Pons (tissue), 1 donor: ENCODE measurements around the gene HOXC13.

ENCODE experiments used
- DNase-seq: peaks from one replicate; pipeline ENCODE4 v3.0.0-alpha.2; 2016; ENCODE audit warnings: low spot score

The HOXC13 gene

DNA sequence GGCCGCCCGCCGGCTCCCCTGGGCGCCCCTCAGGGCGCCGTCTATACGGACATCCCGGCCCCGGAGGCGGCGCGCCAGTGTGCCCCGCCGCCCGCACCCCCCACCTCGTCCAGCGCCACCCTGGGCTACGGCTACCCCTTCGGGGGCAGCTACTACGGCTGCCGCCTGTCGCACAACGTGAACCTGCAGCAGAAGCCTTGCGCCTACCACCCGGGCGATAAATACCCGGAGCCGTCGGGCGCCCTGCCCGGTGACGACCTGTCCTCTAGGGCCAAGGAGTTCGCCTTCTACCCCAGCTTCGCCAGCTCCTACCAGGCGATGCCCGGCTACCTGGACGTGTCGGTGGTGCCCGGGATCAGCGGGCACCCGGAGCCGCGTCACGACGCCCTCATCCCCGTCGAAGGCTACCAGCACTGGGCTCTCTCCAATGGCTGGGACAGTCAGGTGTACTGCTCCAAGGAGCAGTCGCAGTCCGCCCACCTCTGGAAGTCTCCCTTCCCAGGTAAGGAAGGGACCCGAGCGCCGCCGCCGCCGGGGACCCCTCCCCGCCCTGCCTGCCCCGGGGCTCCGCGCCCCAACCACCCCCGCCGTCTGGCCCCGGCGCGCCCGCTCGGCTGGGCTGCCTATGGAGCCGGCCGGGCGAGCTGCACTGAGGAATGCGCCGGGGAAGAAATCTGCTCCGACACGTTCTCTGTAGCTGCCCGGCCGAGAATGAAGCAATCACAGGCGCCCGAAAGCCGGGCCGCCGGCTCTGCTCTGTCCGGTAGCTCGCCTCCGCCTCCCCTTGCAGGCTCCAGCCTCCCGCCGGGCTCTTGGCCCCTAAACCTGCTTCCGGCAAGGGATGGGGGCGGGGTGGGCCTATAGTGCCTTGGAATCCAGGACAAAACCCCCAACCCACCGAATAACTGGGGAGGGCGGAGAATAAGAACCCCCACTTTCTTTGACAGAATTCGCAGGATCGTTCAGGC lies 794 bp downstream of the HOXC13 start:
- no peak for DNase-seq

DNA sequence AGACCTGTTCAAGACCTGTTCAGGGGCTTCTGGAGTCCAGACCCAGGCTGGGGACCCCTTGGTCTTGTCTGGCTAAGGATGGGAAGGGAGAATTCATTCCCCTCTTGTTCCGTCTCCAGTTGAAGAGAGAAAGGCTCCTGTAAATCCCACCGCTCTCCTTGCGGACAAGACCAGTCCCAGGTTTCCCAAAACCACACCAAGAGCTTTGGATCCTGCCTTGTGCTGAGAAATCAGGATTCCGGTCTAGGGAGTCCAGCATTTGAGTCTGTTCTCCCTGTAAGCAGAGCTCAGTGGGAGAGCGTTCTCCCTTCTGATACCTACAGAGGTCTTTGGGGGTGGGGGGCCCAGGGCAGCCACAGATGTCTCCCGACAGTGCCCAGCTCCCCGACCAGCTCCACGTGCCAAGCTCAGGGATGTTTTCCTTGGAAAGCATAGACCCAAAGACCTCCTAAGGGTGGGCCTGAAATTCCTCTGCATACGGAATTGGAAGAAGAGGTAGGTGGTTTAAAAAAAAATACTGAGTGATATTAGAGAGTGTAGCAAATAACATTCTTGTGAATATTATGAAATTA lies 1.9 kb downstream of the HOXC13 start:
- no peak for DNase-seq

DNA sequence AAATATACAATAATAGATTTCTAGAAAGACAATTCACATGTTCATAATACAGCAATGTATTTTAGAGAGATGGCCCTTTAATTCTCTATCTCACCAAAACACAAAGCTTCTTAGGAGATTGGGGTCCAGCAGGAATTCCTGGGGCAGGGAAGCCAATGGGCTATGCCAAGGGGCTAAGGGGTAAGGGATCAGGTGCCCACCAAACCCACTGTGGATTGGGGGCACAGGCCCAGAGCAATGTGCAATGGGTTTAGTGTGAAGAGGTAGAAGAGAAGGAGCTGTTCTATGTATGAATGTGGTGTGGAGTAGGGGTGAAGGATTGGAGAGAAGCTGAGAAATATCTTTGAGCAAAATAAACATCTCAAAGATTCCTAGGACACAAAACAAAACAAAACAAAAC lies 2.6 kb downstream of the HOXC13 start:
- DNase-seq: no peak

DNA sequence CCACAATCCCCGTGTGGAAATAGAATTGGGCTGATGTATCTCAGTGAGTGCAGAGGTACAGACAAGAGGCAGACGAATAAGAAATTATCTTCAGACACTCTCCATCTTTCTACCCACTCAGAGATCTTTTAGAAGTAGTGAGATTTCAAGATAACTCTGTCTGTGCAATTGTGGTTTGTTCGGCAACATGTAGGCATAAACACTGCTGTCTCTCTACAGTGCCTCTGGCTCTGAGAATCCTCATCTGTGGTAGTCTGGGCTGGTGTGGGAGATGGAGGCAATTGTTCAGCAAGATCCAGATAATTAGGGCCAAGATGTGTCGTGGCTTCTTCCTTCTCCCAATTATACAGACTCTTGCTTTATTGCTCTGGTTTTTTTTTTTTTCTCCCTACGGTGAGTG lies 3.1 kb downstream of the HOXC13 start:
- no peak for DNase-seq

DNA sequence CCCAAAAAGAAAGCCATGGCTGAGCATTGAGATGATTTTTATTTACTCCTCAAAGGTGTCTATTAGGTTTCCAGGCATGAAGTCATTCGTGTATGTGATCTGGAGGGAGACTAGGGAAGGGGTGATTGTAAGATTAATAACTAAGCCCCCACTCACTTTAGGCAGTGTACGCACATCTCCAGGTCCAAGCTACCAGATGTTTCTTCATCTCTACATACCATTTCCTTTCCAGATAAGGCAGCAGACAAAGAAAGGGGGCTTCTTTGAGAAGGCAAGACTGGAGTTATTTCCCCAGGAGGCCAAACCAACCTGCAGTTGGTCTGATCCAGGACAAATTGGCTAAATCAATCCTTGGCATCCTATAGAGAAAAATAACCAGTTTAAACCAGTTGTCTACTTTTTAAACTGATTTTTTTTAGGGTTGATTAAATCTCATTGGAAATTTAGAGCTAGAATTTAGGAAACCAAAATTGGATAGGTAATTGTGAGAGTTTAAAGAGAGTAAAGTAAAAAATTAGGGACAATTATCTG lies 3.9 kb downstream of the HOXC13 start:
- no peak for DNase-seq

DNA sequence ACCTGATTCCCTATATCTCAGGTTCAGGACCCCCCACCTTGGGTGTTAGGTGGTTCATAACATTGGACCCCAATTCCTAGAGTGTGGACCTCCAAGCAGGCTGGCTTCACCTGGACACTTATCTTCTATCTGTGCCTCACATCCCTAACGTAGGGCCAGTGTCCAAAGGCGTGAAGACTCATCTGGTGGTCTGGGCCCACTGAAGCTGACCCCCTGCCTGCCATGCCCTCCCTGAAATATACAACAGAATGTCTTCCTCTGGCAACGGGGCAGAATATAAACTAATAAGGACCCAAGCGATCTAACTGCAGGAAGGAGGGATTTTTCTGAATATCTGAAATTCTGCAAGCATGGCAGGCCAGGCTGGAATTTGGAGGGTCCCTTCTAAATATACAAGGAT lies 5.6 kb downstream of the HOXC13 start:
- no peak for DNase-seq

DNA sequence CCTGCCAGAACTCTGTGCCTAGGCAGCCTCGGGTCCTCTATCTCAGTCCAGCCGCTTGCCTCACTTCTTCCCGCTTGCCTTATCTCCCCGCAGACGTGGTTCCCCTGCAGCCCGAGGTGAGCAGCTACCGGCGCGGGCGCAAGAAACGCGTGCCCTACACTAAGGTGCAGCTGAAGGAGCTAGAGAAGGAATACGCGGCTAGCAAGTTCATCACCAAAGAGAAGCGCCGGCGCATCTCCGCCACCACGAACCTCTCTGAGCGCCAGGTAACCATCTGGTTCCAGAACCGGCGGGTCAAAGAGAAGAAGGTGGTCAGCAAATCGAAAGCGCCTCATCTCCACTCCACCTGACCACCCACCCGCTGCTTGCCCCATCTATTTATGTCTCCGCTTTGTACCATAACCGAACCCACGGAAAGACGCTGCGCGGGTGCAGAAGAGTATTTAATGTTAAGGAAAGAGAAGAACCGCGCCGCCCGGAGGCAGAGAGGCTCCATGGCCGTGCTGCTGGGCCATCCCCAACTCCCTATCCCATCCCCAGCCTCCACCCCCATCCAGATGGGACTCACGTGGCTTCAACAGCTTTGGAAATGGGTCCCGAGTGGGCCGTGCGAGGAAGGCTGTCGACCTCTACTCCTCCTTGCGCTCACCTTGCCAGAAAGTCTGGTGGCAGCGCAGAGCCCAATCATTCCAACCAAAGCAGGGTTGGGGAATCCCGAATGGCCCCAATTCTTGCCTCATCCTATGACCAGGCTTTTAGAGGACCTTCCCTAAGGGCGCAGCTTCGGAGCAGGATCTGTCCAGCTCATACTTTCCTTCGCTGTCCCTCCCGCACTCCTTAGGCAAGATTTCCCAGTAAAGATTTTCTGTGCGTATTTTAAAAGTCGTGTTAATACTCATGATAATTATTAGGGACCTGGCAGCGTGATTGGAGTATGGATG lies 6.5 kb downstream of the HOXC13 start:
- no peak for DNase-seq

DNA sequence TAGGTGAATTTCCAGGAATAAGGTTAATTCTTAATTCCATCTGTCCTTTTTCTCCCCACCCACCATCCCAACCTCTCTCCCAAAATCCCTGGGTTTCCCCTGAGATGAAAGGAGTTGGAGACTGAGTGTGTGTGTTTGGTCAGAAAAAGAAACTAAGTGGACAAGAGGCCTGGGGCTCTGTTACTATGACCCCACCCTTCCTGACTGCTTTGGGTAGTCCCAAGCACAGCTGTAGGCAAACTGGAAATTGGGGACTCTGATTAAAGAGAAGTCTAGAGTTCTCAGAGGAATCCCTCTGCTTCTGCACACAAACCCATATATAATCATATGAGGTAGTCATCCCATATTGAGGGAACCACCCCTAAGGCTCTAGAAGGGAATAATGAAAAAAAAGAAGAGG lies 9.1 kb downstream of the HOXC13 start:
- no peak for DNase-seq

DNA sequence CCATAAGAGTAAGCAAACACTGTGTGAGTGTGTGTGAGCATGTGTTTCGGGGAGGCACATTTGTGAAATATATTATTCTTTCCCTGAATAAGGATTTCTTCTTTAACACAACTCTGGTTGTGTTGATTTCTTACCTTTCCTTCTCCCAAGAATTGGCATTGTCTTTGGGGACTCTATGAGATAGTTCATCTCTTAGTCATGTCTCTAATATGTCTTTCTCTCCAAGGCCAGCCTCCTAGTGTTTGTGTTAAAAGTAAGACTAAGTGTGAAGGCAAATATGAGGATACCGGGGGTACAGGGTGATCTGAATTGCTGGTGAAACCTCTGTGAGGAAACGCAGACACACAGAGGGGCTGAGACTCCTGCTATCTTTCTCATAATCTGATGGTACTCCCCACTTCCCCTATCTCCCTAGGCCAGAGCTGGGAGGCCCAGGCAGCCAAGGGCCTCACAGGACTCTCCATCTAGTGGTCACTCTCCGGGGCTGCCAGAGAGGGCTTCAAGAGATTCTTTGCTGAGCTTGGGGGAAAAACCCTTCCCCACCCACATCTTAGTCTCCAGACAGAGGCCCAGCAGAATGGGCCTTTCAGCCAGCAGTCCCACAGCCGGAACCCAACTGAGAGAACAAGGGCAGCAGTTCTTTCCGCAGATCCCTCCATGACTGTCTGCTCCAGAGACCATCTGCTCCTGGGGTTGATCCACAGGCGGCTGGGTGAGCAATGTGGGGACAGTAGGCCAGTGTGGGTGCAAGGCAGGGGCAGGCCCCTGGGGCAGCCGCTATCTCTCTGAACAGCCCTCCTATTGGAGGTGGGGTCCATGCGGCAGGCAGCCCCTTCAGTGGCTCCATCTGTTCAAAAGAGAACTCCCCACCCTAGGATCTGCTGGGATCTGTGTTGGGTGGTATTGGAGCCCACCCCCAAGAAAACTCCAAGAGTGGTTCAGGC lies 10.3 kb downstream of the HOXC13 start:
- DNase-seq: no peak

DNA sequence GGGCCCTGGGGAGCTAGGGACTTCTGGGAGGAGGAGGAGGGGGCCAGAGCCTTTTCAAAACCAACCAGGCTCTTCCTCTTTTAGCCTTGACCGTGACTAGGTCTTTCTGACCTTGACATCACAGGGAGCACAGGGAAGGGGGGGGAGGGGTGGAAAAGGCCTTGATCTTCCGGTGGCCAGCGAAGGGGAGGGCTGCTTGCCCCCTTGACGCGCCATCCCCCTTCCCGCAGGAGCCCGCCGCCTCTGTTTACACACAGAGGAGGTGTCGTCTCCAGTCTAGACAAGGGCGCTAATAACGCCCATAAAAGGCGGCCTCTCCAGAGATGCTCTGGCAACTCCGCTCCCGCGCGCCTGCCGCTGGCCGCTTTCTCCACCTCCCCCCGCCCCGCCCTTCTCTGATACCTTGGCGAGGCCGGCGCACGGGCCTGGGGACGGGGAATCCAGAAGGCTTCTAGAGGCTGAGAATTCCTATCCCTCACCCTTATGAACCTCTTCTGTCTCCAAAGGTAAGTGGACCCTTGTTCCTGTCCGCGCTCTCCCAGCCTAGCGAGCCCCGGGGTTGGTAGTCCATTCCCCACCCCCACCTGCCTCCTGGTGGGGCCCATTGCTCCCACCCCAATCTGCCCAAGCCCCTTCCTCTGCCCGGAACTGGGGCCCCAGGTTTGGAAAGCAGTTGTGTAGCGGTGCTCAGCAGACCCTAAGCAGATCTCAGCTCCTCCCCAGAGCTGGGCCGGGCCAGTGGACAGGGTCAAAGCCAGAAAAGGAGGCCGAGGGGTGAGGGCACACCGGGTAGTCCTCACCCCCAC lies 11.2 kb downstream of the HOXC13 start:
- no peak for DNase-seq

DNA sequence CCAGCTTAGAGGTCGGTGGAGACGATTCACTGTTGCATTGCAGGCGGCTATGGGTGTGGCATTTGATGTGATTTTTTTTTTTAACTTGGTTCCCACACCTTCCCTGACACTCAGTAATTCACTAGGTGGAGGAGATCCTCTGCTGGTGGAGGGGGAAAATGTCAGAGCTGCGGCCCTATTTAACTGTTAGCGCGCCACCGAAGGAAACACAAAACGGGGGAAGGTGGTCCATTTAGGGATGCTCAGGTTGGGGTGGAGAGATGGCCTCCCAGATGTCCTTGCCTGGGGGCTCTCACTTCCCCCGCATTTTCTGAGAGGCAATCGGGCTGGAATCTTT lies 11.8 kb downstream of the HOXC13 start:
- no peak for DNase-seq

DNA sequence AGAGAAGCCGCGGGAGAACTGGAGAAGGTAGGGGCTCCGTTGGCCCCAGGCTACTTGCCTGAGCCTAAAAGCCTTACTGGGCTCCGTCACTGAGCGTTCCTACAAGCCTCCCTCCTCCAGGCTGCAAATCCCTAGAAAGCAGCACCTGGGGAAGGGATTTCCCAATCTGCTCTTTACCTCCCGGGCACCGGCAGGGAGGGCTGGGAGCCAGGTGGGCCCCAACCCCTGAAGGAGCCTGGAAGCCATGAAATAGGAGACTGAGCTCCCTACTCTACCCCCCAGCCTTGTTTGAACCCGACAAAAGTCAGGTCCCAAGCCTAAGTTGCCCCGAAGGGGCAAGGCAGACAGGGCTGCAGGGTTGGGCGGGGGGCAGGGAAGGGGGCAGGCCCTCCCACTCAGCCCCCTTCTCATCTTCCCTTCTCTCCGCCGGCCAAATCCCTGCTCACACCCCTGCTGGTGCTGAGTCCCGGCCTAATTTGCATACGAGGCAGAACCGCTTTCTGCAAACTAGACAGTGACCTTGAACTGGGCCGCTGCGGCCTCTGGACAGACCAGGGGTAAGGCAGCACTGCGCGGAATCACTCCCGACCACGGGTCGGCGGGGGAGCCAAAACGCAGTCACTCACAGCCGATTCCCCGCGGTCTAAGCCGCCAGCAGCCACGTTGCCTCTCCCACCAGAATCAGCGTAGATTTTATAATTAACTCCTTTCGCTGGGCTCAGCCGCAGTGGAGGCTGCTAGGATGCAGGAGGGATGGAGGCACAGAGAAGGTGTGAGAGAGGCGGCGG lies 12.4 kb downstream of the HOXC13 start:
- DNase-seq: no peak

DNA sequence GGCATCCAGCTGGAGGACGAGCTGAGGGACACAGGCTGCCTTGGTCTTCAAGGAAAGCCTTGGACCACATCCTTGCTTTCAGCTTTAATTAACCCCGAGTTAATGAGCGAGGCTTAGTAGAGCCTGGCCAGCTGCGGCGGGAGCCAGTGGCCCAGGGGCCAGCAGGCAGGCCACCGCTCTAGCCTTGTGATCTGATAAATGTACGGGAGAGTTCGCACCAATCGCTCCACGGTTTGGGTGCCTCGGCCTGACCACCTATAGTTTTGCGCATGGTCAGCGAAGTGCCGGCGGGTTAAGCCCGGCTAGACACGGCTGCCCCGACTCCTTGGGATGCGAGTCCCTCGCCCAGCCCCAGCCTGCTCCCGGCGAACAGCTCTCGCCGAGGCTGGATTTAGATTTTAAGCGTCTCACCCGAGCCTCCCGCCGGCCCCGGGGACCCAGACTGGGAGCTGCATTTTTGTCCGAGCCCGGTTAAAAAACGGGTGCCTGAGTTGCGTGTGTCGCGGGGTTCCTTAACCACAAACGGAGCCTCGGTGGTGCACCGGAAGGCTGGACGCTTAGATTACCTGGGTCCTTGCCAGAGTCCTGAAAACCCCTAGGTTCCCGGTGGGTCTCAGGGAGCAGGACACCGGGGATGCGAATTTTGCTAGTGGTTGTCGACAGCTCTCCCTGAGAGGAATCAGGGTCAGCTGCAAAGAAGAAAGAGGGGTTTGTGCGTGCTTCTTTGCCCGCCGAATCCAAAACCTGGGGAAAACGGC lies 13.1 kb downstream of the HOXC13 start:
- DNase-seq: no peak

DNA sequence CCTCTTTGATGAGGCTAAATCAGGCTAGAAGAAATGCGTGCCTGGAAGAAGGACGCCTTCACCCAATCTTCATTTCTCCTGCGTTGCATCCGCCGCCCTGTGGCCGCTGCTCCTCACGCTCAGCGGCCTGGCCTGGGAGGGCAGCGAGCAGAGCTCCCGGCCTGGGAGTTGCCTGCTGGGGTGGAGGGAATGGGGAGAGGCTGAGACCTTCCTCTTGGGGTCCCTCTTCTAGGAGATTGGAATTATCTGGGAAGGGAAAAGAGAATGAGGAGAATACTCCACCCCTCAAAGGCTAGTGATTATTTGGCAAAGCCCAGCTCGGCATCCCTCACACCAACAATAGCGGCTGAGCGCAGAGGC lies 13.7 kb downstream of the HOXC13 start:
- DNase-seq: no peak

DNA sequence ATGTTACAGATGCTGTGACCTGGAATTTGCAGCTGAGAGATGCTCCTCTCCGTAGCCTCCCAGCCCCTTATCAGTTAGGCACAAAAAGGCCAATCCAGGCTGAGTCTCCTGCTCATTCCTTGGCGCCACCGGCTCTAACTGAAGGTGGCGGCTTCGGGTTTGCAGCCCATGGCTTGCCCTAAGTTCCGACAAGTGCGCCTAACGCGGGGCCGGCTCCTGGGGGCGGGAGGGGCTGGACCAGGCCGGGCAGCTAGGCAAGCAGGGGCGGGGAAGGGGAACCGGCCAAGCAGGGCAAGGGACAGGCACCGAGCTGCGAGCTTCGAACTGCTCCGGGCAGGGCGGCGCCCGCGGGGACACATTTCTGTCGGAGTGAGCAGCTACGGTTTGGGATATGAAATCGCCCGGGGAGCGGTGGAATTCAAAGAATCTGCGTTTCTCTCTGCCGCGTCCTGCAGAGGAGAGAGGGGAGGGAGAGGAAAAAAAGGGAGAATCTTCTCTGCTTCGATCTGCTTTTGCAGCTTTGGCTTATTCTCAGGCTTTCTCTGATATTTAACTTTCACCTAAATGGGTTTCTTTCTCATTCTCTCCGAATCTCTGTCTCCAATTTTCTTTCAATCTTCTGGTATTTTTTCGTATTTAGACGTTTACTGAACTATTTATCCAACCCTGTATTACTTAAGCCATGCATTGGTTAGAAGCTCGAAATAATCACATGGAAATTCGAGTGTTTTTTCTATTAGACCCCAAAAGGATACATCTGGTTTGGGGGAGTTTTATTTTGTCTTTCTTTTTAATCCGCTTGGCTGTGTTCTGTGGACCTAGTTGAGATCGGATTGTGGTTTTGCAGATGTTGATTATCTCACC lies 14.5 kb downstream of the HOXC13 start:
- no peak for DNase-seq

DNA sequence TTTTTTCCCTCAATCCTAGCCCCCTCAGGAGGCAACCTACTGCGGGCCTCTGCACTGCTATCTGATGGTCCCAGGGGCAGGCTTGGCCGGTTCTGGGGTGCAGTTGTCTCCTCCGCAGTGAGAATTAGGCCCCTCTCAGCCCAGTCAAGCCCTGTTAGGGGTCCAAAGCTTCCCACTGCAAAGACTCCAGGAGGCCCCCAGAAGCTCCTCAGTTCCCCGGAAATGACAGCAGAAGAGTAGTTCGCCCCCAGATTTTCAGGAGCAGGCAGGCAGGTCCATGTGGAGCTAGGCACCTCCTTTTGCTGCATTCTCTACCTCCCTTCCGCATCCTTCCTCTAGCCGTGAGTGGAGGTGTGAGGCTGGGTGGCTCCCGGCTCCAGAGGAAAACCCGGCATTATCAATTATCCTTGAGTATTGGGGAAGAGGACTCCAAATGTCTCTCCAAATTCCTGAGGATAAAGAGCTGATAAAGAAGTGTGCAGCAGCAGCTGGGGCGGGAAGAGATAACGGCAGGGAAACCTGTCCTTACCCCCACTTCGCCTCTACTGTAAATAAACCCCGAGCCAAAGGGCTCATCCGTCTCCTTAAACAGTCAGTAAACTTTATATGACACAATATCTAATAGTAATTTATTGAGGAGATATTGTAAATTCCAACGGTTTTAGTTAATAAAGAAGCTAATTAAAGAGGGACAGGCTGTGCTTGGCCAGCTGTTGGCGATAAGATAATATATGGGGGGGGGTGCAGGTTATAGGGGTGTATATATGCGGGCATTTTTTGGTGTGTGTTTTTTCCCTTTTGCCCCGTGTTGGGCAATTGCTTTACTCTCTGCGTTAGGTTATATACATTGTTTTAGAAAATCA lies 15.4 kb downstream of the HOXC13 start:
- DNase-seq: no peak

DNA sequence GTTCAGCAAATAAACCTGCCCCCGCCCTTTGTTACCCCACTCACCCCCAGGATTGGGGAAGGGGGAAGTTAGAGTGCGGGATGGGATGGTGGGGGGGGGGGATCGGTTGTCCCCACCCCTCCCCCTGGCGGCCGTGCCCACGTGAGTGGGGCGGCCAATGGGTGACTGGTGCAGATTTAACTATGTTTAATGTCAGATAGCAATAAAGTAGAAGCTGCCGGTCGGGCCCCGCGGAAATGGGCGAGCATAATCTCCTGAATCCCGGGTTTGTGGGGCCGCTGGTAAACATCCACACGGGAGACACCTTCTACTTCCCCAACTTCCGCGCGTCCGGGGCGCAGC lies 16.0 kb downstream of the HOXC13 start, which contains the start of gene HOXC12:
TSS of gene HOXC12 (plus strand) at position 210 of the 342 bp plus-strand sequence. CDS start at position 237, 27 bp downstream.
- no peak for DNase-seq
